ENCODE data around the gene ELAPOR1.

Gene ELAPOR1

DNA sequence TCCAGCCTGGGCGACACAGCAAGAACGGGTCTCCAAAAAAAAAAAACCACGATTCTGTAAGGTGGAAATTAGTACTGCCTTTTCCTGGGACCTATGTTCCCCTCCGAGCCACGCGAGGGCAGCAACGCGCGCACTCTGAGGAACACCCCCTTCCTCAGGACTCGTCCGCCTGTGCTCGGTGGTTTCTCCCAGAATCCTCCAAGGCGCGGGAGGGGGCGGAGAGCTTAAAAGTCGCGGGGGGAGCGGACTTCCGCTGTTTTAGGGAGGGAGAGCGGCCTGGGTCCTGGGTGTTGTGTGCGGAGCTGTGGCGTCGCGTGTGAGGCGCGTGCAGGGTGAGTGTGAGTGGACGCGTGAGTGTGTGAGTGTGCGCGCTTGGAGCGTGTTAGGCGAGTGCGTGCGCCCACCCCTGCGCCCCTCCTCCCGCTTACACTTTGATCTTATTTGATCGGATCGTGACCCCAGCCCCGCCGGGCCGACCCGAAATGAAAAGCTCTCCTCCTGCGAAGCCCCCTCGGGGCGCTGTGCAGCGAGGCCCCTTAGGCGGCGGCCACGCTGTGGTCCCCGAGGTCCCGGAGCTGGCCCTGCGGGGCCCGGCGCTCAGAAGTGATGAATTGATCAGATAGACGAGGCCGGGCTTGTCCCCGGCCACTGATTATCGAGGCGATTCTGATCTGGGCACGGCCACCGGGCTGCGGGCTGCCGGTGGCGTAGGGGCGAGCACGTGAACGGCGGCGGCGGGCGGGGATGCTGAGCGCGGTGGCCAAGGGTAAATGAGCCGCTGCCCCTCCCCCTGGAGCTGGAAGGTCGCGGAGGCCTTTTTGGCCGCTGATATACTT is 13.8 kb upstream of the ELAPOR1 start:
- peak; percentile 95 for DNase-seq

DNA sequence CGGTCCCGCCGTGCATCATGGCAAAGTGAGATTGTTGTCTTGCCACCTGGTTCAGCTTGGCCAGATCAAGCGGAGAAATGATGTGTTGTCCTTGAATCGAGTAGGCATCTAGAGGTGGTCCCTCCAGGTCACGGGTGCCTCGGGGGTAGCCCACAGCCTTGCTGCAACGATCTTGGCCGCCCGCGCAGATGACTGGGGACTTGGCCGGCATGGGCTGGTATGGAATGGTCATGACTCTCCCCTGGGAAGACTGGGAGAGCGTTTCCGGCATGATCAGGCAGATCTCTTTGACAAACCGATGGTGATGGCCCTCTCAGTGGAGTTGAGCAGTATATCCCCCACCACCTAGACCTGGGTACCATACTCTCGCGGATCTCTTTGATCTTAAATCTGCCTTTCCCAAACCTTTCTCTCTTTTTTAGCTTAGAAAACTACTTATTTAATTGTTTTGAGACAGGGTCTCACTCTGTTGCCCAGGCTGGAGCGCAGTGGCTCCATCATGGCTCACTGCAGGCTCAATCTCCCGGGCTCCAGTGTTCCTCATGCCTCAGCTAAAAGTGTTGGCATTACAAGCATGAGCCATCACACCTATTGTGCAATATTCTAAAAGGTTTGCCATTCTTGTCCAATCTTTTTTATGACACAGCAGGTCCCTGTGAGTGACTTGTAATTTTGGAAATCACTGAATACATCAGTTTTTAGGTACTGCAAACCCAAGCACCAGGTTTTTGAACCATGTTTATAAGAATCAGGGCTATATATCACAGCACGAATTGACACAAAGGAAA is 9.4 kb upstream of the ELAPOR1 start:
- DNase-seq: no peak

GRCh38 chr1:109105881-109106280 is 8.0 kb upstream of the ELAPOR1 start:
- no peak for DNase-seq

GRCh38 chr1:109107785-109108184 is 6.1 kb upstream of the ELAPOR1 start:
- no peak for DNase-seq

DNA sequence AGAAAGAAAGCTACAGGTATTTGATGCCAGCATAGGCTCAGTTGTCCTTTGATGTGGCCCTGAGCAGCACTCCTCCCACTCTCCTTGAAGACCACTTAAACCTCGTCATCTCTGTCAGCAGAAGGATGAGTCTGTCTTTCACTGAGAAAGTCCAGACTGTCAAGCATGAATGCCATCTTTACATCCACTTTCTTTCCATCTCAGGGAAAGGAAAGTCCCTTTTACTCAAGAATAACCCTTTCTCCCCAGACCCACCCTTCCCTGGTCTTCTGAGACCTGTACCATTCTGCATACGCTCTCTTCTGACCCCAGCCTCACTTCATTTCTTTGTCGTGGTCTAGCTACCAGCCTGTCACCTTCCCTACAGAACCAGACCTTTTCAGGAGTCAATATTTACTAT is 4.0 kb upstream of the ELAPOR1 start:
- no peak for DNase-seq

DNA sequence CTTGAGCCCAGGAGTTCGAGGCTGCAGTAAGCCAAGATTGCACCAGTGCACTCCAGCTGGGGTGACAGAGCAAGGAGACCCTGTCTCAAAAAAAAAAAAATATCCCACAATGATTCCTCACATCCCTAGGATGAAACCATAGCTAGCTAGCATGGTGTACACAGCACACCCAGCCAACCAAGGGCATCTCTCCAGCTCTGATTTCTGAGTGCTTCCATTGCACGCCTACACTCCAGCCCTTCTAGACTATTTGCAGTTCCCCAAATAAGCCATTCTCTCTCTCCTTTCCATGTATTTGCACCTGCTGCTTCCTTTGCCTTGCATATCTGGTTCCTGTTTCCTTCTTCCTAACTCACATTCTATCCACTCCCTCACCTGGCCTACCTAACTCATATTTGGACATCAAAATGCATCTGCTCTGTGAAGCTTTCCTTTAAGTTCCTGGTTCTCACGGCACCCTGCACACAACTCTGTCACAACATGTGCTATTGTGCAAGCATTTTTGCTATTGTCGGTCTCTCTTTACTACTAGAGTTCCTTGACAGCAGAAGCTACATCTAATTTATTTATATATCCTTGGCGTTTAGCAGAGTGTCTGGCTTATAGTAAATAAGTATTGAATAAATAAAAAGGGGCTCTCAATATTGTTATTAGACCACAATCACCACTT is 2.4 kb upstream of the ELAPOR1 start:
- no peak for DNase-seq

DNA sequence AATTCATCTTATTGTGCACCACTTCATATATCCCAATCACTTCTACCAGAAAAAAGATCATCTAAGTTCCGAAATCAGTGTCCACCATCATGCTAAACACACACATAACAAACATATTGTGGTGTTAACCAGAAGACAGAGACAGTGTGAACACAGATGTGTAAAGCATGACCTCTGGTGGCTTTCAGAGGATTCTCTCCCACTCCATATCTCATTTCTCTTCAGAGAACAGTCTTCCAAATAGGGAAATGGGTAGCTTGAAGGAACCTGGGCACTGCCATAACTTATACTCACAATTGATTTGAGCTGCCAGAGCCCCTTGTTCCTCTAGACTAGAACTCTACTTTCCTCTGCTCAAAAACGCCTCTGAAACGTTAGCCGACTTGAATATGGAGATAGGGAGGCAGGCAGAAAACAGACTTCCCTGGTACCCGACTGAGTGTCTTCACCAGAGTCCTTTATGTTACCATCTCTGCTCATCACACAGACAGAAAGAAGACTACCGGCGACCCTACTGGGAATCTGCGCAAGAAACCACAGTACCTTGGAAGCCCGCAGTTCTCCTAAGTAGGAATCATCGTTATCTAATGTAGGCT is 1.8 kb upstream of the ELAPOR1 start:
- no peak for DNase-seq

GRCh38 chr1:109112652-109113285 is 1.1 kb upstream of the ELAPOR1 start:
- peak; percentile 94 for DNase-seq

DNA sequence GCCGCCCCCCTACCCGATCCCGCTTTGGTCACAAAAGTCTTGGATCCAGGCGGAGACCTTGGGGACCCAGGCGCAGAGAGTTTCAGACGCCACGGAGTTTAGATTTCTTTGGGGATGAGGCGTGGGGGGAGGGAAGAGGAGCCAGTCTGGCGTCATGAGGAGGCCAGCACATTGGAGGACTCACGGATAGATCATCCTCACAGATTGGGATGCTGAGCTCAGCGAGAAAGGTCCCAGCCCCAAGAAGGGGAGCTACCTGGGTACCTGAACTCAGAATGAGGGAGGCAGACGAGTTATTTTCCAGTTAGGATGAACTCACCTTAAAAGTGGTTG is 393 bp downstream of the ELAPOR1 start:
- no peak for DNase-seq

DNA sequence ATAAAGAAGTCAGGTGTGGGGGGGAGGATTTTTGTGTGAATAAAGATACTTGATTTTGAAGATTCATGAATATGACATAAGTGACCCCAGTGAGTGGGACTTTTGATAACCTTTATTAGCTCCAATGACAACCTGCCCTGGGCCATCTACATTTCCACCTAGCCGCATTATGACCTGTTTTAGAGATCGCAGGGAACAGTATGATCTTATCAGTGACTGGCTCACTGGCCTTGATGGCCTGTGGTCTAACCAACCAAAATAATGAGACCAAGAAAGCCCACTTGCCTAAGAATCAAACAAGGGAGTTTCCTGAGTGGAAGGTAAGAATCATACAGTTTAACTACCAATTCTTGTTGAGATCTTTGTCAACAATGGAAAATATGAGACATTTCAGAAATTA is 1.8 kb downstream of the ELAPOR1 start:
- DNase-seq: no peak

- DNase-seq: no peak
Measured at GRCh38 chr1:109116286-109116685, 2.4 kb downstream of the ELAPOR1 start.

GRCh38 chr1:109118089-109118488 is 4.2 kb downstream of the ELAPOR1 start:
- DNase-seq: no peak

GRCh38 chr1:109120356-109120755 is 6.4 kb downstream of the ELAPOR1 start:
- DNase-seq: no peak

DNA sequence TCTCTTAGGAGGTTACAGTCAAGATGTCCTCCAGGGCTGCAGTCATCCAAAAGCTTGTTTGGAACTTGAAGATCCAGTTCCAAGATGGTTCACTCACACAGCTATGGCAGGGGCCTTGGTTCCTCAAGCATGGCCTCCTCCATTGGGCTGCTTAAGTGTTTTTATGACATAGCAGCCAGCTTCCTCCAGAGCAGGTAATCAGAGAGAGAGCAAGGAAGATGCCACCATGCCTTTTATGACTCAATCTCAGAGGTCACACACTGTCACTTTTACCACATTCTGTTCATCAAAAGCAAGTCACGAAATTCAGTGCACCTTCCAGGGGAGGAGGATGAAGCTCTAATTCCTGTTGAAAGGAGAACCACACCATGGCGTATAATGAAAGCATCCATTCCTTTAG is 17.1 kb downstream of the ELAPOR1 start:
- DNase-seq: no peak

DNA sequence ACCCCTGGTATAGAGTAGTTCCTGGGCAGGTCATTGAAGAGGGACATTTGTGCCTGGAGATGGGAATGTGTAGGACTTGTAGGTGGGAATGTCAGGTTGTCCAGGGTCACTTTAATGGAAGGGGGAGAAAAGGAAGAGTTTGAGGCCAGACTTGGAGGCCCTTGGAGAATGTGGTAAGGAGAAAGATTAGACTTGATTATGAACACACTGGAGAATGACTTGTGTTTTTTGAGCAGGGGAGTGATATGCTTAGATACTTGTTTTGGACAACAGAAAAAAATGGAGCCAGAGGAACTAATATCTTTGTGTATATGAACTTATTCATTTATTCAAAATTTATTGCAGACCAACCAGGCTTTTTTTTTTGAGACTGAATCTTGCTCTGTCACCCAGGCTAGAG is 17.9 kb downstream of the ELAPOR1 start:
- no peak for DNase-seq

GRCh38 chr1:109133002-109133706 is 19.2 kb downstream of the ELAPOR1 start:
- DNase-seq: no peak

DNA sequence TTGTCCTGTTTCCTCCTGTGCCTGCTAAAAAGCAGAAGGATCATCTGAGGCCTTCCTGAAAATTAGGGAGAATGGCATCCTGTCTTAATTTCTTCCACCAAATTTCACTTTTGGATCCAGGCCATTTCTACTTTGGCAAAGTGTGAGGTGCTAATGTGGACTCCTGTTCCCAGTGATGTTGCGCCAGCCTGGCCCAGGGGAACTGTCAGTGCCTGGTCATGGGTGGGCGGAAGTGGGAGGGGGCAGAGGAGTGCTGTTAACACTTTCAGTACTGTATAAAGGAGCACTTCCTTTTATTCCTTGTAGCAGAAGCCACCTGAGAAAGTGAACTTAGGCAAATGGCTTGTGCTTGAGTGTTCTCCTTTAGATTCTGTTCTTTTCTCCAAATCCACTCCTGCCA is 19.9 kb downstream of the ELAPOR1 start:
- no peak for DNase-seq

DNA sequence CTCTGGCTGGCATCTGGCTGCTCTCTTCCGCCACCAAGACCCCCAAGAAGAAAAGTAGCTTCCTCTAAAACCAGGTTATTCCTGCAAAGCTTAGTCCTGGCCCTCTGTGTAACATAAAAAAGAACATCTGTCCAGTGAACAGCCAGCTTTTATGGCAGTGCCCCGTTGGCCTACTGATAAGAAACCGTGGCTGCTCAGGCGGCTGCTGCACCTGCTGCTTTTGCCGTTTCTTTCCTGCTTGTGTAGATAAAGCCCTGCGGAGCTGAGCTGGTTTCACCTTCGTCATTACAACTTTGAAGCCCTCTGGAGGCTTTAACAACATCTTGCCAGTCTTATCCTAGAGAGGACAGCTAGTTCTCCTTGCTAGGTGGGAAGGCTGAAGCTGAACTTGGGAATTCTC is 20.5 kb downstream of the ELAPOR1 start:
- no peak for DNase-seq

- DNase-seq: no peak
Measured at GRCh38 chr1:109135940-109136339, 22.0 kb downstream of the ELAPOR1 start.

DNA sequence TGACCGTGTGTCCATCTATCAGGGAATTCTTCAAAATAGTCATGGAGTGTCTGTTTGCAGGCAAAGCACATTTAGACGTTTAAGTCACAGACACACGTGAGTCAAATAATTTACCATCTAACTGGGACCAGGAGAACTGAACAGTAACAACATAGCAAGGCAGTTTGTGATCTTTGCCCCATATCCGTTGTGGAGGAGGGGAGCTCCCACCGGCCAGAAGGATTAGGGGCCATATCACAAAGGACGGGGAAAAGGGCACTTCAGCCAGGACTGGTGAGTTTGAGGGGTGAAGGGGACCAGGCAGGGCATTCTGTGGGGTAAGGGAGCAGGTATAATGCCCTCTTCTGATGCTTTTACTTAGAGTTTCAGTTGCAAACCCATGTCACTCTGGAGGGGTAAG is 22.9 kb downstream of the ELAPOR1 start:
- no peak for DNase-seq

- DNase-seq: no peak
Measured at GRCh38 chr1:109137958-109138357, 24.0 kb downstream of the ELAPOR1 start.

- no peak for DNase-seq
Measured at GRCh38 chr1:109138358-109138757, 24.4 kb downstream of the ELAPOR1 start.
